Measurements from ENCODE around the gene LMAN1. TPM values are rescaled to one million over a fixed set of nuclear protein-coding genes. Genes with fewer than 3 reads are reported as not detected.

The LMAN1 gene
- 49.8 TPM for polyA plus RNA-seq (2012; ENCODE audit: insufficient read length, low read depth)

GRCh38 chr18:59358712-59359575 lies at the start of gene LMAN1:
TSS of gene LMAN1 (minus strand) at chr18:59359265. CDS start at chr18:59359244, 21 bp downstream.
- TF ChIP-seq REST (IDR thresholded peaks at IDR 0.05; ENCODE audit: insufficient read depth in 1 of 2, low read depth in 2 of 2, low read length in 2 of 2): peak in 1 of 2 experiments; percentile 55; a peak in 1 of 4 replicates
- peak; percentile 89 for TF ChIP-seq POLR2AphosphoS5 (IDR thresholded peaks at IDR 0.05; ENCODE audit: low read depth, low read length)
- peak; percentile 22 for TF ChIP-seq FOXP2 (optimal IDR thresholded peaks at IDR 0.05; ENCODE audit: borderline replicate concordance, extremely low read depth, extremely low read length, insufficient read depth)
- TF ChIP-seq TAF1 (IDR thresholded peaks at IDR 0.05; ENCODE audit: borderline replicate concordance, insufficient read depth, low read length): peak; percentile 93
- TF ChIP-seq SIN3A (IDR thresholded peaks at IDR 0.05; ENCODE audit: borderline replicate concordance, insufficient read depth, low read length): peak; percentile 36; the same call in 1 of the 2 replicates

GRCh38 chr18:59402432-59403090 lies 43.5 kb upstream of the LMAN1 start:
- peak; percentile 49 for TF ChIP-seq FOXP2 (optimal IDR thresholded peaks at IDR 0.05; ENCODE audit: borderline replicate concordance, extremely low read depth, extremely low read length, insufficient read depth)
- TF ChIP-seq REST (IDR thresholded peaks at IDR 0.05; ENCODE audit: insufficient read depth in 1 of 2, low read depth in 2 of 2, low read length in 2 of 2): no peak

GRCh38 chr18:59400407-59400806 lies 41.3 kb upstream of the LMAN1 start:
- TF ChIP-seq FOXP2 (optimal IDR thresholded peaks at IDR 0.05; ENCODE audit: borderline replicate concordance, extremely low read depth, extremely low read length, insufficient read depth) (no peak), SIN3A (IDR thresholded peaks at IDR 0.05; ENCODE audit: borderline replicate concordance, insufficient read depth, low read length) (no peak), POLR2AphosphoS5 (IDR thresholded peaks at IDR 0.05; ENCODE audit: low read depth, low read length) (no peak)

- TF ChIP-seq TAF1 (IDR thresholded peaks at IDR 0.05; ENCODE audit: borderline replicate concordance, insufficient read depth, low read length) (no peak), REST (IDR thresholded peaks at IDR 0.05; ENCODE audit: insufficient read depth in 1 of 2, low read depth in 2 of 2, low read length in 2 of 2) (no peak), FOXP2 (optimal IDR thresholded peaks at IDR 0.05; ENCODE audit: borderline replicate concordance, extremely low read depth, extremely low read length, insufficient read depth) (no peak), POLR2AphosphoS5 (IDR thresholded peaks at IDR 0.05; ENCODE audit: low read depth, low read length) (no peak), SIN3A (IDR thresholded peaks at IDR 0.05; ENCODE audit: borderline replicate concordance, insufficient read depth, low read length) (no peak)
Measured at GRCh38 chr18:59395226-59396175, 36.4 kb upstream of the LMAN1 start.

GRCh38 chr18:59393381-59393780 lies 34.3 kb upstream of the LMAN1 start:
- TF ChIP-seq SIN3A (IDR thresholded peaks at IDR 0.05; ENCODE audit: borderline replicate concordance, insufficient read depth, low read length) (no peak), FOXP2 (optimal IDR thresholded peaks at IDR 0.05; ENCODE audit: borderline replicate concordance, extremely low read depth, extremely low read length, insufficient read depth) (no peak), REST (IDR thresholded peaks at IDR 0.05; ENCODE audit: insufficient read depth in 1 of 2, low read depth in 2 of 2, low read length in 2 of 2) (no peak), POLR2AphosphoS5 (IDR thresholded peaks at IDR 0.05; ENCODE audit: low read depth, low read length) (no peak), TAF1 (IDR thresholded peaks at IDR 0.05; ENCODE audit: borderline replicate concordance, insufficient read depth, low read length) (no peak)

Data from PFSK-1 (cell line).